ENCODE measurements around the gene DDX3X. TPM values are rescaled to one million over a fixed set of nuclear protein-coding genes. Genes with fewer than 3 reads are reported as not detected.

Gene DDX3X
- total RNA-seq, 1 experiment from 2014 or later: 228 TPM

DNA sequence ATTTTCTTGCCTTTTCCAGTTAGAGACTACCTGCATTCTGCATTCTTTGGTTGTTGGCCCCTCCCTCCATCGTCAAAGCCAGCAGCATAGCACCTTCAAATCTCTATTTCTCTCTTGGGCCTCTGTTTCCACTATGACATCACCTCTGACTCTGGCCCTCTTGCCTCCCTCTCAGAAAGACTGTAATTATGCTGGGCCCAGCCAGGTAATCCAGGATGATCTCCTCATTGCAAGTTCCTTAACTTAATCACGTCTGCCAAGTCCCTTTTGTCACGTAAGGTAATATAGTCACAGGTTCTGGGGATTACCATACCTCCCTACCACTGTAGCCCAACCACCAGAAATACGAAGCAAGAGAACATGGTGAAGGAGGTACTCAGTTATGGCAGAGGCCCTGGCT lies 73.9 kb downstream of the DDX3X start (continued):
- TF ChIP-seq, protein P1, sequence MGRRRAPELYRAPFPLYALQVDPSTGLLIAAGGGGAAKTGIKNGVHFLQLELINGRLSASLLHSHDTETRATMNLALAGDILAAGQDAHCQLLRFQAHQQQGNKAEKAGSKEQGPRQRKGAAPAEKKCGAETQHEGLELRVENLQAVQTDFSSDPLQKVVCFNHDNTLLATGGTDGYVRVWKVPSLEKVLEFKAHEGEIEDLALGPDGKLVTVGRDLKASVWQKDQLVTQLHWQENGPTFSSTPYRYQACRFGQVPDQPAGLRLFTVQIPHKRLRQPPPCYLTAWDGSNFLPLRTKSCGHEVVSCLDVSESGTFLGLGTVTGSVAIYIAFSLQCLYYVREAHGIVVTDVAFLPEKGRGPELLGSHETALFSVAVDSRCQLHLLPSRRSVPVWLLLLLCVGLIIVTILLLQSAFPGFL (CRISPR knock-in tag; IDR thresholded peaks at IDR 0.05; ENCODE audit: borderline replicate concordance): no peak
- TF ChIP-seq, protein P2, sequence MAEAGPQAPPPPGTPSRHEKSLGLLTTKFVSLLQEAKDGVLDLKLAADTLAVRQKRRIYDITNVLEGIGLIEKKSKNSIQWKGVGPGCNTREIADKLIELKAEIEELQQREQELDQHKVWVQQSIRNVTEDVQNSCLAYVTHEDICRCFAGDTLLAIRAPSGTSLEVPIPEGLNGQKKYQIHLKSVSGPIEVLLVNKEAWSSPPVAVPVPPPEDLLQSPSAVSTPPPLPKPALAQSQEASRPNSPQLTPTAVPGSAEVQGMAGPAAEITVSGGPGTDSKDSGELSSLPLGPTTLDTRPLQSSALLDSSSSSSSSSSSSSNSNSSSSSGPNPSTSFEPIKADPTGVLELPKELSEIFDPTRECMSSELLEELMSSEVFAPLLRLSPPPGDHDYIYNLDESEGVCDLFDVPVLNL (CRISPR knock-in tag; IDR thresholded peaks at IDR 0.05; ENCODE audit: borderline replicate concordance, low read depth): no peak
- TF ChIP-seq, protein P3, sequence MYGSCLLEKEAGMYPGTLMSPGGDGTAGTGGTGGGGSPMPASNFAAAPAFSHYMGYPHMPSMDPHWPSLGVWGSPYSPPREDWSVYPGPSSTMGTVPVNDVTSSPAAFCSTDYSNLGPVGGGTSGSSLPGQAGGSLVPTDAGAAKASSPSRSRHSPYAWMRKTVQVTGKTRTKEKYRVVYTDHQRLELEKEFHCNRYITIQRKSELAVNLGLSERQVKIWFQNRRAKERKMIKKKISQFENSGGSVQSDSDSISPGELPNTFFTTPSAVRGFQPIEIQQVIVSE (CRISPR knock-in tag; IDR thresholded peaks at IDR 0.05; ENCODE audit: borderline replicate concordance): no peak
- TF ChIP-seq, protein P4, sequence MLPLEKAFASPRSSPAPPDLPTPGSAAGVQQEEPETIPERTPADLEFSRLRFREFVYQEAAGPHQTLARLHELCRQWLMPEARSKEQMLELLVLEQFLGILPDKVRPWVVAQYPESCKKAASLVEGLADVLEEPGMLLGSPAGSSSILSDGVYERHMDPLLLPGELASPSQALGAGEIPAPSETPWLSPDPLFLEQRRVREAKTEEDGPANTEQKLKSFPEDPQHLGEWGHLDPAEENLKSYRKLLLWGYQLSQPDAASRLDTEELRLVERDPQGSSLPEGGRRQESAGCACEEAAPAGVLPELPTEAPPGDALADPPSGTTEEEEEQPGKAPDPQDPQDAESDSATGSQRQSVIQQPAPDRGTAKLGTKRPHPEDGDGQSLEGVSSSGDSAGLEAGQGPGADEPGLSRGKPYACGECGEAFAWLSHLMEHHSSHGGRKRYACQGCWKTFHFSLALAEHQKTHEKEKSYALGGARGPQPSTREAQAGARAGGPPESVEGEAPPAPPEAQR (CRISPR knock-in tag; IDR thresholded peaks at IDR 0.05): no peak

- CTCF ChIA-PET: no interaction called here
- DNase-seq (ENCODE audit: low spot score) (no peak), ATAC-seq (no peak)
- POLR2A ChIA-PET: no interaction called here
- H3K9me3 Mint-ChIP-seq: no peaks in the 10 kb centered on the region
- H3K36me3 Mint-ChIP-seq: no peaks in the 10 kb centered on the region
- H3K27ac Mint-ChIP-seq: no peak overlapping the region
- H3K27me3 Mint-ChIP-seq (ENCODE audit: low read depth): no peaks in the 10 kb centered on the region
- no peaks in the 10 kb centered on the region for H3K4me1 Mint-ChIP-seq
- H3K4me3 Mint-ChIP-seq: no peak overlapping the region
- TF ChIP-seq, protein P5, sequence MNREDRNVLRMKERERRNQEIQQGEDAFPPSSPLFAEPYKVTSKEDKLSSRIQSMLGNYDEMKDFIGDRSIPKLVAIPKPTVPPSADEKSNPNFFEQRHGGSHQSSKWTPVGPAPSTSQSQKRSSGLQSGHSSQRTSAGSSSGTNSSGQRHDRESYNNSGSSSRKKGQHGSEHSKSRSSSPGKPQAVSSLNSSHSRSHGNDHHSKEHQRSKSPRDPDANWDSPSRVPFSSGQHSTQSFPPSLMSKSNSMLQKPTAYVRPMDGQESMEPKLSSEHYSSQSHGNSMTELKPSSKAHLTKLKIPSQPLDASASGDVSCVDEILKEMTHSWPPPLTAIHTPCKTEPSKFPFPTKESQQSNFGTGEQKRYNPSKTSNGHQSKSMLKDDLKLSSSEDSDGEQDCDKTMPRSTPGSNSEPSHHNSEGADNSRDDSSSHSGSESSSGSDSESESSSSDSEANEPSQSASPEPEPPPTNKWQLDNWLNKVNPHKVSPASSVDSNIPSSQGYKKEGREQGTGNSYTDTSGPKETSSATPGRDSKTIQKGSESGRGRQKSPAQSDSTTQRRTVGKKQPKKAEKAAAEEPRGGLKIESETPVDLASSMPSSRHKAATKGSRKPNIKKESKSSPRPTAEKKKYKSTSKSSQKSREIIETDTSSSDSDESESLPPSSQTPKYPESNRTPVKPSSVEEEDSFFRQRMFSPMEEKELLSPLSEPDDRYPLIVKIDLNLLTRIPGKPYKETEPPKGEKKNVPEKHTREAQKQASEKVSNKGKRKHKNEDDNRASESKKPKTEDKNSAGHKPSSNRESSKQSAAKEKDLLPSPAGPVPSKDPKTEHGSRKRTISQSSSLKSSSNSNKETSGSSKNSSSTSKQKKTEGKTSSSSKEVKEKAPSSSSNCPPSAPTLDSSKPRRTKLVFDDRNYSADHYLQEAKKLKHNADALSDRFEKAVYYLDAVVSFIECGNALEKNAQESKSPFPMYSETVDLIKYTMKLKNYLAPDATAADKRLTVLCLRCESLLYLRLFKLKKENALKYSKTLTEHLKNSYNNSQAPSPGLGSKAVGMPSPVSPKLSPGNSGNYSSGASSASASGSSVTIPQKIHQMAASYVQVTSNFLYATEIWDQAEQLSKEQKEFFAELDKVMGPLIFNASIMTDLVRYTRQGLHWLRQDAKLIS (CRISPR knock-in tag; IDR thresholded peaks at IDR 0.05; ENCODE audit: borderline replicate concordance): no peak
- TF ChIP-seq ZMAT4 (CRISPR knock-in tag; IDR thresholded peaks at IDR 0.05) (no peak), CREB1 (CRISPR knock-in tag; IDR thresholded peaks at IDR 0.05) (no peak), IRF1 (CRISPR knock-in tag; IDR thresholded peaks at IDR 0.05) (no peak), TP53 (CRISPR knock-in tag; IDR thresholded peaks at IDR 0.05) (no peak), ATF3 (CRISPR knock-in tag; conservative IDR thresholded peaks at IDR 0.05) (no peak)
- TF ChIP-seq, protein P6, sequence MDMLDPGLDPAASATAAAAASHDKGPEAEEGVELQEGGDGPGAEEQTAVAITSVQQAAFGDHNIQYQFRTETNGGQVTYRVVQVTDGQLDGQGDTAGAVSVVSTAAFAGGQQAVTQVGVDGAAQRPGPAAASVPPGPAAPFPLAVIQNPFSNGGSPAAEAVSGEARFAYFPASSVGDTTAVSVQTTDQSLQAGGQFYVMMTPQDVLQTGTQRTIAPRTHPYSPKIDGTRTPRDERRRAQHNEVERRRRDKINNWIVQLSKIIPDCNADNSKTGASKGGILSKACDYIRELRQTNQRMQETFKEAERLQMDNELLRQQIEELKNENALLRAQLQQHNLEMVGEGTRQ (CRISPR knock-in tag; IDR thresholded peaks at IDR 0.05): no peak
These were observed 74.6 kb downstream of the DDX3X start for GRCh38 chrX:41408576-41408975.

GRCh38 chrX:41409006-41409405 lies 75.0 kb downstream of the DDX3X start:
- Mint-ChIP-seq H3K36me3 (0 out of 2 replicates have a peak, but pooled peaks cover under 1% of the 10 kb centered on the region), H3K27ac (no peak overlapping the region), H3K4me3 (no peak overlapping the region), H3K27me3 (ENCODE audit: low read depth) (no peaks in the 10 kb centered on the region), H3K4me1 (no peaks in the 10 kb centered on the region), H3K9me3 (peaks cover under 1% of the 10 kb centered on the region; the same call in 1 of the 2 replicates)
- POLR2A ChIA-PET: no interaction called here
- no peak for DNase-seq (ENCODE audit: low spot score)
- CTCF ChIA-PET: no interaction called here
- no peak for ATAC-seq
- TF ChIP-seq ZNF317 (CRISPR knock-in tag; IDR thresholded peaks at IDR 0.05; ENCODE audit: borderline replicate concordance, low read depth): no peak
- TF ChIP-seq, protein P7, sequence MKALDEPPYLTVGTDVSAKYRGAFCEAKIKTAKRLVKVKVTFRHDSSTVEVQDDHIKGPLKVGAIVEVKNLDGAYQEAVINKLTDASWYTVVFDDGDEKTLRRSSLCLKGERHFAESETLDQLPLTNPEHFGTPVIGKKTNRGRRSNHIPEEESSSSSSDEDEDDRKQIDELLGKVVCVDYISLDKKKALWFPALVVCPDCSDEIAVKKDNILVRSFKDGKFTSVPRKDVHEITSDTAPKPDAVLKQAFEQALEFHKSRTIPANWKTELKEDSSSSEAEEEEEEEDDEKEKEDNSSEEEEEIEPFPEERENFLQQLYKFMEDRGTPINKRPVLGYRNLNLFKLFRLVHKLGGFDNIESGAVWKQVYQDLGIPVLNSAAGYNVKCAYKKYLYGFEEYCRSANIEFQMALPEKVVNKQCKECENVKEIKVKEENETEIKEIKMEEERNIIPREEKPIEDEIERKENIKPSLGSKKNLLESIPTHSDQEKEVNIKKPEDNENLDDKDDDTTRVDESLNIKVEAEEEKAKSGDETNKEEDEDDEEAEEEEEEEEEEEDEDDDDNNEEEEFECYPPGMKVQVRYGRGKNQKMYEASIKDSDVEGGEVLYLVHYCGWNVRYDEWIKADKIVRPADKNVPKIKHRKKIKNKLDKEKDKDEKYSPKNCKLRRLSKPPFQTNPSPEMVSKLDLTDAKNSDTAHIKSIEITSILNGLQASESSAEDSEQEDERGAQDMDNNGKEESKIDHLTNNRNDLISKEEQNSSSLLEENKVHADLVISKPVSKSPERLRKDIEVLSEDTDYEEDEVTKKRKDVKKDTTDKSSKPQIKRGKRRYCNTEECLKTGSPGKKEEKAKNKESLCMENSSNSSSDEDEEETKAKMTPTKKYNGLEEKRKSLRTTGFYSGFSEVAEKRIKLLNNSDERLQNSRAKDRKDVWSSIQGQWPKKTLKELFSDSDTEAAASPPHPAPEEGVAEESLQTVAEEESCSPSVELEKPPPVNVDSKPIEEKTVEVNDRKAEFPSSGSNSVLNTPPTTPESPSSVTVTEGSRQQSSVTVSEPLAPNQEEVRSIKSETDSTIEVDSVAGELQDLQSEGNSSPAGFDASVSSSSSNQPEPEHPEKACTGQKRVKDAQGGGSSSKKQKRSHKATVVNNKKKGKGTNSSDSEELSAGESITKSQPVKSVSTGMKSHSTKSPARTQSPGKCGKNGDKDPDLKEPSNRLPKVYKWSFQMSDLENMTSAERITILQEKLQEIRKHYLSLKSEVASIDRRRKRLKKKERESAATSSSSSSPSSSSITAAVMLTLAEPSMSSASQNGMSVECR (CRISPR knock-in tag; IDR thresholded peaks at IDR 0.05; ENCODE audit: borderline replicate concordance): no peak
- TF ChIP-seq ATF6 (CRISPR knock-in tag; IDR thresholded peaks at IDR 0.05): no peak
